ENCODE results near the gene CDK11B.
A peak's percentile ranks its signal among the peaks of the same experiment; 100 is the strongest.
"Not testable (repeated sequence)": the region's sequence is repeated elsewhere in the genome, so short reads cannot be mapped to it uniquely, and the experiment has no call there.

CDK11B gene

GRCh38 chr1:1671365-1672119 lies 12.7 kb upstream of the CDK11B start:
- H3K27ac Mint-ChIP-seq = no peak overlapping the region
- H3K36me3 Mint-ChIP-seq = no peaks in the 10 kb centered on the region
- H3K4me1 Mint-ChIP-seq (ENCODE audit: low read depth) = peaks cover 4% of the 10 kb centered on the region
- no peak overlapping the region for H3K4me3 Mint-ChIP-seq
- H3K27me3 Mint-ChIP-seq = no peaks in the 10 kb centered on the region
- no peaks in the 10 kb centered on the region for H3K9me3 Mint-ChIP-seq (ENCODE audit: low read depth)

GRCh38 chr1:1670866-1671265 lies 12.1 kb upstream of the CDK11B start:
- no peaks in the 10 kb centered on the region for H3K36me3 Mint-ChIP-seq

GRCh38 chr1:1669468-1670440 lies 10.9 kb upstream of the CDK11B start:
- no peak overlapping the region for H3K4me3 Mint-ChIP-seq
- H3K4me1 Mint-ChIP-seq (ENCODE audit: low read depth) = peaks cover 4% of the 10 kb centered on the region
- H3K9me3 Mint-ChIP-seq (ENCODE audit: low read depth) = no peaks in the 10 kb centered on the region
- H3K27ac Mint-ChIP-seq = no peak overlapping the region
- no peaks in the 10 kb centered on the region for H3K27me3 Mint-ChIP-seq
- H3K36me3 Mint-ChIP-seq = no peaks in the 10 kb centered on the region

More at GRCh38 chr1:1670866-1671265, 12.1 kb upstream of the CDK11B start:
- H3K9me3 Mint-ChIP-seq (ENCODE audit: low read depth) = no peaks in the 10 kb centered on the region
- no peak overlapping the region for H3K4me3 Mint-ChIP-seq
- no peak overlapping the region for H3K27ac Mint-ChIP-seq
- no peaks in the 10 kb centered on the region for H3K27me3 Mint-ChIP-seq
- H3K4me1 Mint-ChIP-seq (ENCODE audit: low read depth) = peaks cover 4% of the 10 kb centered on the region

GRCh38 chr1:1666526-1666925 lies 7.7 kb upstream of the CDK11B start:
- Mint-ChIP-seq H3K36me3 (no peaks in the 10 kb centered on the region), H3K27me3 (no peaks in the 10 kb centered on the region), H3K4me1 (ENCODE audit: low read depth) (peaks cover 2% of the 10 kb centered on the region), H3K9me3 (ENCODE audit: low read depth) (no peaks in the 10 kb centered on the region), H3K27ac (no peak overlapping the region), H3K4me3 (no peak overlapping the region)

- Mint-ChIP-seq H3K27me3 (no peaks in the 10 kb centered on the region), H3K4me1 (ENCODE audit: low read depth) (peaks cover 5% of the 10 kb centered on the region), H3K27ac (no peak overlapping the region), H3K9me3 (ENCODE audit: low read depth) (no peaks in the 10 kb centered on the region), H3K36me3 (no peaks in the 10 kb centered on the region), H3K4me3 (no peak overlapping the region)
These were observed 7.0 kb upstream of the CDK11B start for GRCh38 chr1:1665815-1666251.

GRCh38 chr1:1664941-1665814 lies 6.4 kb upstream of the CDK11B start:
- H3K27me3 Mint-ChIP-seq = no peaks in the 10 kb centered on the region
- H3K9me3 Mint-ChIP-seq (ENCODE audit: low read depth) = no peaks in the 10 kb centered on the region
- H3K36me3 Mint-ChIP-seq = no peaks in the 10 kb centered on the region
- H3K4me1 Mint-ChIP-seq (ENCODE audit: low read depth) = peaks cover 5% of the 10 kb centered on the region
- no peak overlapping the region for H3K4me3 Mint-ChIP-seq
- H3K27ac Mint-ChIP-seq = no peak overlapping the region

GRCh38 chr1:1664318-1664717 lies 5.5 kb upstream of the CDK11B start:
- H3K27ac Mint-ChIP-seq; H3K4me3 Mint-ChIP-seq; H3K9me3 Mint-ChIP-seq (ENCODE audit: low read depth); H3K4me1 Mint-ChIP-seq (ENCODE audit: low read depth); H3K36me3 Mint-ChIP-seq; H3K27me3 Mint-ChIP-seq: not testable (repeated sequence)

GRCh38 chr1:1662830-1663560 lies 4.2 kb upstream of the CDK11B start:
- not testable (repeated sequence) for H3K9me3 Mint-ChIP-seq (ENCODE audit: low read depth); H3K27ac Mint-ChIP-seq; H3K4me3 Mint-ChIP-seq

GRCh38 chr1:1662392-1662791 lies 3.6 kb upstream of the CDK11B start:
- H3K27ac Mint-ChIP-seq; H3K9me3 Mint-ChIP-seq (ENCODE audit: low read depth); H3K4me3 Mint-ChIP-seq; H3K36me3 Mint-ChIP-seq; H3K27me3 Mint-ChIP-seq; H3K4me1 Mint-ChIP-seq (ENCODE audit: low read depth): not testable (repeated sequence)

More at GRCh38 chr1:1662830-1663560, 4.2 kb upstream of the CDK11B start:
- H3K27me3 Mint-ChIP-seq; H3K4me1 Mint-ChIP-seq (ENCODE audit: low read depth); H3K36me3 Mint-ChIP-seq: not testable (repeated sequence)

GRCh38 chr1:1648265-1648664 lies 10.5 kb downstream of the CDK11B start:
- H3K27me3 Mint-ChIP-seq; H3K36me3 Mint-ChIP-seq; H3K9me3 Mint-ChIP-seq (ENCODE audit: low read depth); H3K4me3 Mint-ChIP-seq; H3K4me1 Mint-ChIP-seq (ENCODE audit: low read depth); H3K27ac Mint-ChIP-seq: not testable (repeated sequence)

GRCh38 chr1:1647567-1648241 lies 11.1 kb downstream of the CDK11B start:
- H3K9me3 Mint-ChIP-seq (ENCODE audit: low read depth); H3K27me3 Mint-ChIP-seq: not testable (repeated sequence)

GRCh38 chr1:1646326-1646725 lies 12.5 kb downstream of the CDK11B start:
- H3K4me1 Mint-ChIP-seq (ENCODE audit: low read depth); H3K27me3 Mint-ChIP-seq; H3K9me3 Mint-ChIP-seq (ENCODE audit: low read depth); H3K27ac Mint-ChIP-seq; H3K36me3 Mint-ChIP-seq; H3K4me3 Mint-ChIP-seq: not testable (repeated sequence)

More at GRCh38 chr1:1647567-1648241, 11.1 kb downstream of the CDK11B start:
- peak overlapping the region; percentile 41 for H3K27ac Mint-ChIP-seq
- H3K36me3 Mint-ChIP-seq; H3K4me1 Mint-ChIP-seq (ENCODE audit: low read depth); H3K4me3 Mint-ChIP-seq: not testable (repeated sequence)

- not testable (repeated sequence) for H3K36me3 Mint-ChIP-seq; H3K27ac Mint-ChIP-seq; H3K4me3 Mint-ChIP-seq; H3K27me3 Mint-ChIP-seq; H3K4me1 Mint-ChIP-seq (ENCODE audit: low read depth); H3K9me3 Mint-ChIP-seq (ENCODE audit: low read depth)
These were observed 17.9 kb downstream of the CDK11B start for GRCh38 chr1:1640711-1641461.
